Spleen (tissue), 11 donors: ENCODE measurements around the gene MMP17. TPM values are rescaled to one million over a fixed set of nuclear protein-coding genes. Genes with fewer than 3 reads are reported as not detected.
A peak's percentile ranks its signal among the peaks of the same experiment; 100 is the strongest.

Experiments used
- DNase-seq: peaks from one replicate; pipeline ENCODE4 v3.0.0-alpha.2; 2020
- H3K27ac ChIP-seq, 8 donors: fragments of 200-600 bp; sonication (generic) in 7 of 8; 1 replicate in 4 of 8; 2 replicates in 4 of 8; pipeline versions ENCODE4 v1.5.0 to v1.8.0; 2016 to 2021; ENCODE audit warnings: inconsistent platforms in 4 of 8, mild to moderate bottlenecking in 4 of 8, moderate library complexity in 1 of 8
- H3K27me3 ChIP-seq, 7 donors: fragments of 200-600 bp; sonication (generic) in 6 of 7; replicated peaks in 1 of 7; 1 replicate in 4 of 7; 2 replicates in 3 of 7; pipeline versions ENCODE4 v1.5.0 to v1.8.0; 2016 to 2021; ENCODE audit warnings: inconsistent platforms in 3 of 7, mild to moderate bottlenecking in 1 of 7
- H3K36me3 ChIP-seq, 6 donors: fragments of 200-600 bp; sonication (generic) in 5 of 6; 1 replicate in 4 of 6; 2 replicates in 2 of 6; pipeline versions ENCODE4 v1.5.0 to v1.8.0; 2016 to 2021; ENCODE audit warnings: inconsistent platforms in 2 of 6
- H3K4me1 ChIP-seq, 6 donors: fragments of 200-600 bp; sonication (generic) in 5 of 6; 1 replicate in 3 of 6; 2 replicates in 3 of 6; pipeline versions ENCODE4 v1.5.0 to v1.8.0; 2016 to 2021; ENCODE audit warnings: inconsistent platforms in 3 of 6
- H3K4me3 ChIP-seq, 8 donors: fragments of 200-600 bp; sonication (generic) in 7 of 8; 1 replicate in 4 of 8; 2 replicates in 4 of 8; pipeline versions ENCODE4 v1.5.0 to v1.8.0; 2016 to 2021; ENCODE audit warnings: inconsistent platforms in 4 of 8, mild to moderate bottlenecking in 4 of 8, moderate library complexity in 2 of 8
- H3K9me3 ChIP-seq, 8 donors: fragments of 200-600 bp; sonication (generic) in 7 of 8; 1 replicate in 4 of 8; 2 replicates in 4 of 8; pipeline versions ENCODE4 v1.5.0 to v1.8.0; 2016 to 2021; ENCODE audit warnings: inconsistent platforms in 4 of 8
- POLR2A ChIP-seq, 3 donors: fragments of 450-650 bp; IDR thresholded peaks; one replicate each; pipeline ENCODE4 v1.5.1; 2017; ENCODE audit warnings: antibody characterized with exemption in 3 of 3, mild to moderate bottlenecking in 1 of 3
- POLR2AphosphoS5 ChIP-seq, 3 donors: sonication (generic); formaldehyde crosslinking; IDR thresholded peaks; one replicate each; pipeline ENCODE4 v1.5.1; 2017; ENCODE audit warnings: antibody characterized with exemption in 3 of 3
- WGBS, 5 donors: extraction: QIAGEN DNeasy Blood & Tissue Kit in 3 of 5; methylation state at CpG; one replicate each; pipeline versions ENCODE4 v1.1.5 to v1.1.7; 2013 to 2018; 5-methylcytosine and 5-hydroxymethylcytosine counted together
- intact Hi-C: fragments of 100-400 bp; cut with DNase I; formaldehyde crosslinking; loops from one replicate; pipeline ENCODE4 v1.15.0; 2023; ENCODE audit warnings: low total_unique reads
- polyA plus RNA-seq, 3 donors: library from polyadenylated mRNA; stranded (reverse); fragments of 200-250 nt; gene quantifications; one replicate each; pipeline ENCODE4 v1.2.1, GENCODE V29; 2013
- total RNA-seq, 7 donors: library from RNA; depleted of rRNA in 3 of 7; stranded (reverse); fragments of >200 nt in 3 of 7; fragmentation: NEBNext Ultra II Directional in 4 of 7; extraction: Animal tissue kit (Norgen Biotek cat#: 25700) in 4 of 7; gene quantifications; one replicate each; pipeline versions ENCODE4 v1.1.0 to v1.2.1, GENCODE V29; 2016 to 2021
- TF ChIP-seq, protein P1 (sequence below), 11 experiments: fragments of 200-600 bp in 7 of 11; fragments of 450-650 bp in 4 of 11; sonication (generic) in 4 of 11; IDR thresholded peaks in 8 of 11; conservative IDR thresholded peaks in 3 of 11; 1 replicate in 7 of 11; 2 replicates in 4 of 11; pipeline versions ENCODE4 v1.4.0 to v1.8.0; 2016 to 2021; ENCODE audit warnings: antibody characterized with exemption in 11 of 11, inconsistent platforms in 4 of 11, mild to moderate bottlenecking in 1 of 11
- donor health status: healthy with polysubstance abuse.
- donor health status: DM: no; HTN: no; CAD: no; lungs with moderate emphysema.
- donor health status: DM: no; HTN: no; CAD: no.
- donor health status: Bipolar disorder and iron deficiency.
- donor health status: healthy.
- donor health status: DM: no; HTN: no; CAD: no.
- donor health status: DM: yes; HTN: yes; CAD: no.

Gene MMP17
- total and polyA plus RNA-seq, 10 donors = 1.4 to 8.4 (median 3.5) TPM

DNA sequence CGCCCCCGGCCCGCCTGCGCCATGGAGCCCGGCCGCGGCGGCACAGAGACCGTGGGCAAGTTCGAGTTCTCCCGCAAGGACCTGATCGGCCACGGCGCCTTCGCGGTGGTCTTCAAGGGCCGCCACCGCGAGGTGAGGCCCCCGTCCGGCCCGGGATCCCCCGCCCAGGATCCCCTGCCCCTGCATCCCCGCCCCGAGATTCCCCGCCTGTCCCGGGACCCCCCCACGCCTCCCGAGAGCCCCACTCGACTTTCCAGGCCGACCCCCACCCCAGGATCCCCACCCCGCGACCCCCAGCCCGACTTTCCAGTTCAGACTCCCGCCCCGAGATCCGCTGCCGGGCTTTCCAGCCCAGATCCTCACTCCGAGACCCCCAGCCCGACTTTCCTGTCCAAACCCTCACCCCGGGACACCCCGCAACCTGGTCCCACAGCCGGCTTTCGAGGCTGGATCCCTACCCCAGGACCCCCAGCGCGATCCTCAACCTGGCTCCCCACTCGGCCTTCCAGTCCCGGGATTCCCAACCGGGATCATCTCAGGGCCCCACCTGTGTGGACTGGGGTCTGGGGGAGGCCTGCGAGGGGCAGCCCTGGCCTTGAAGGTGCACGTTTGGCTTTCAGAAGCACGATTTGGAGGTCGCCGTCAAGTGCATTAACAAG, 66.9 kb downstream of the MMP17 start:
- Histone ChIP-seq H3K4me1 (peaks cover 24 to 55% (median 30%) of the 10 kb centered on the region in 6 donors), H3K36me3 (peaks cover 0 to 32% (median 0%) of the 10 kb centered on the region in 6 donors), H3K27me3 (no peaks in the 10 kb centered on the region), H3K27ac (peak overlapping the region; percentile 76 to 98 (median 93)), H3K9me3 (no peaks in the 10 kb centered on the region), H3K4me3 (peak overlapping the region; percentile 51 to 85 (median 59))
- peak; percentile 88 for DNase-seq
- TF ChIP-seq, protein P1, sequence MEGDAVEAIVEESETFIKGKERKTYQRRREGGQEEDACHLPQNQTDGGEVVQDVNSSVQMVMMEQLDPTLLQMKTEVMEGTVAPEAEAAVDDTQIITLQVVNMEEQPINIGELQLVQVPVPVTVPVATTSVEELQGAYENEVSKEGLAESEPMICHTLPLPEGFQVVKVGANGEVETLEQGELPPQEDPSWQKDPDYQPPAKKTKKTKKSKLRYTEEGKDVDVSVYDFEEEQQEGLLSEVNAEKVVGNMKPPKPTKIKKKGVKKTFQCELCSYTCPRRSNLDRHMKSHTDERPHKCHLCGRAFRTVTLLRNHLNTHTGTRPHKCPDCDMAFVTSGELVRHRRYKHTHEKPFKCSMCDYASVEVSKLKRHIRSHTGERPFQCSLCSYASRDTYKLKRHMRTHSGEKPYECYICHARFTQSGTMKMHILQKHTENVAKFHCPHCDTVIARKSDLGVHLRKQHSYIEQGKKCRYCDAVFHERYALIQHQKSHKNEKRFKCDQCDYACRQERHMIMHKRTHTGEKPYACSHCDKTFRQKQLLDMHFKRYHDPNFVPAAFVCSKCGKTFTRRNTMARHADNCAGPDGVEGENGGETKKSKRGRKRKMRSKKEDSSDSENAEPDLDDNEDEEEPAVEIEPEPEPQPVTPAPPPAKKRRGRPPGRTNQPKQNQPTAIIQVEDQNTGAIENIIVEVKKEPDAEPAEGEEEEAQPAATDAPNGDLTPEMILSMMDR (IDR thresholded peaks at IDR 0.05 in 8 of 11, conservative IDR thresholded peaks at IDR 0.05 in 3 of 11) = no peak
- TF ChIP-seq POLR2A (IDR thresholded peaks at IDR 0.05) (no peak), POLR2AphosphoS5 (IDR thresholded peaks at IDR 0.05) (no peak)
- WGBS, 5 donors = 0 to 2% (median 1%) methylated on average over 16 to 54 of the region's 54 CpGs
- intact Hi-C loops = no loop called here

DNA sequence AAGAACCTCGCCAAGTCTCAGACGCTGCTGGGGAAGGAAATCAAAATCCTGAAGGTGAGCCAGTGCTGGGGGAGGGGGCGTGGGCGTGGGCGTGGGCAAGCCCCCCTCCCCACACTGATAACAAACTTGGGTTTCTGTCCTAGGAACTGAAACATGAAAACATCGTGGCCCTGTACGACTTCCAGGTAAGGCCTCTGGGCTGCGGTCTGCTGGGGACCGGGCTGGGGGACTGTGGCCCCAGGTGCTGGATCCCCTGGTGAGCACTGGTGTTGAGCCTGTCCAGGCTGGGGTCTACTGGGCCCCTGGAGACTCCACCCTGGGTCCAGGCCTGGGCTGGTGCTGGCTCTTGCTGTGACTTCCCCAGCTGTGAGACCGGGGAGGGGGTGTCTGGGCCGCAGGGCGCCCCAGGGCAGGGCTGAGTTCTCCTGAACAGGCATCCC, 67.5 kb downstream of the MMP17 start:
- WGBS, 5 donors = 2 to 5% (median 3%) methylated on average over 9 to 12 of the region's 12 CpGs
- TF ChIP-seq, protein P1 (IDR thresholded peaks at IDR 0.05 in 8 of 11, conservative IDR thresholded peaks at IDR 0.05 in 3 of 11) = no peak
- no peak for TF ChIP-seq POLR2AphosphoS5 (IDR thresholded peaks at IDR 0.05)
- TF ChIP-seq POLR2A (IDR thresholded peaks at IDR 0.05) = no peak
- H3K4me3 ChIP-seq = peak overlapping the region; percentile 51 to 85 (median 59)
- H3K36me3 ChIP-seq = peaks cover 0 to 38% (median 0%) of the 10 kb centered on the region in 6 donors
- no peak for DNase-seq
- H3K4me1 ChIP-seq = peaks cover 24 to 61% (median 32%) of the 10 kb centered on the region in 6 donors
- H3K27ac ChIP-seq = peak overlapping the region; percentile 76 to 98 (median 93)
- H3K9me3 ChIP-seq = no peaks in the 10 kb centered on the region
- intact Hi-C loops = no loop called here
- no peaks in the 10 kb centered on the region for H3K27me3 ChIP-seq

DNA sequence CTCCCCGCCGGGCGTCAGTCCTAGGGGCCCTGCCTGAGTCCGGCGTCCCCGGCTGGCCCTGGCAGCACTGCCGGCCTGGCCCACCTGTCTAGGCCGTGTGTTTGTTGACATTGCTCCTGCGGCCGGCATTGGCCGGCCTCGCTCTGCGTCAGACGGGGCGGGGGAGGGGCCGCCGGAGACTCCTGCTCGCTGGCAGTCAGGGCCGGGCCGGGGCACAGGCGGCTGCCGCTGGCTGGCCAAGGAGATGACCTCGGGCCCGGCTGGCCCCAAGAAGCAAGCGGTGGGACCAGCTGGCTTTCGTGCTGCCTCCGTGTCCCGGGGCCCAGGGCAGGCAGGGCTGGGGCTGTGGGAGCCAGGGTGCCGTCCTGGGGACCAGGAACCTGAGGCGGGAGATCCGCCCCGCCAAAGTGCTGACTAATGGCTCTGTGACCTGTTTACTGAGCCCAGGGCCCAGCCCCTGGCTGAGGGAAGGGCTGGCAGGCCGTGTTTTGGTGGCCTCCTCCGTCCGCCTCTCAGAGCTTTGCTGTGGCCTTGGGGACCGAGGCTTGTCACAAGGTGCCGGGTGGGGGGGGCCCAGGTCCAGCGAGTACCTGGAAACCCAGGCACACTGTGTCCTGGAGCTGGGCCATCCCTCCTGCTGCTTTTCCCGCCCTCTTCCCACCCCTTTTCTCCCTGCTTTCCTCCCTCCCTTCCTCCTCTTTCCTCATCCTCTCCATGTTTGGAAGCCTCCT, 68.1 kb downstream of the MMP17 start:
- Histone ChIP-seq H3K4me1 (peaks cover 25 to 66% (median 34%) of the 10 kb centered on the region in 6 donors), H3K27me3 (no peaks in the 10 kb centered on the region), H3K4me3 (peak overlapping the region; percentile 51 to 85 (median 59)), H3K9me3 (no peaks in the 10 kb centered on the region), H3K36me3 (peaks cover 0 to 40% (median 0%) of the 10 kb centered on the region in 6 donors), H3K27ac (peak overlapping the region; percentile 76 to 98 (median 93))
- DNase-seq = peak; percentile 97
- WGBS, 5 donors = 4 to 16% (median 5%) methylated on average over 12 to 39 of the region's 39 CpGs
- peak in 1 of 3 donors; percentile 53 for TF ChIP-seq POLR2A (IDR thresholded peaks at IDR 0.05)
- peak; percentile 80 to 93 (median 89) for TF ChIP-seq POLR2AphosphoS5 (IDR thresholded peaks at IDR 0.05)
- TF ChIP-seq, protein P1 (IDR thresholded peaks at IDR 0.05 in 8 of 11, conservative IDR thresholded peaks at IDR 0.05 in 3 of 11) = no peak
- intact Hi-C loops = no loop called here
